K562 (cell line): ENCODE measurements around the gene CCDC78. TPM values are rescaled to one million over a fixed set of nuclear protein-coding genes. Genes with fewer than 3 reads are reported as not detected.

ENCODE experiments used
- ATF4 ChIP-seq: fragments of 450-650 bp; formaldehyde crosslinking; IDR thresholded peaks from 2 replicates; pipeline ENCODE4 v1.4.0; 2022; ENCODE audit warnings: mild to moderate bottlenecking, moderate library complexity
- CXXC5 ChIP-seq: fragments of 250-450 bp; sonication (Bioruptor Pico); IDR thresholded peaks from 2 replicates; pipeline ENCODE4 v1.8.0; 2022; ENCODE audit warnings: inconsistent platforms, mild to moderate bottlenecking, moderate library complexity
- ELK1 ChIP-seq: sonication (generic); formaldehyde crosslinking; IDR thresholded peaks from 2 replicates; pipeline ENCODE4 v1.8.1; 2022; ENCODE audit warnings: missing genetic modification reagents
- IRF1 ChIP-seq: sonication (generic); formaldehyde crosslinking; IDR thresholded peaks from 2 replicates; pipeline ENCODE4 v1.8.0; 2022; ENCODE audit warnings: missing genetic modification reagents, mild to moderate bottlenecking, borderline replicate concordance
- KAT7 ChIP-seq: sonication (generic); formaldehyde crosslinking; IDR thresholded peaks from 2 replicates; pipeline ENCODE4 v1.8.0; 2022; ENCODE audit warnings: missing genetic modification reagents, mild to moderate bottlenecking, borderline replicate concordance
- MEF2A ChIP-seq: IDR thresholded peaks from 2 replicates; pipeline ENCODE4 v1.6.1; 2011; ENCODE audit warnings: low read depth, mild to moderate bottlenecking, low read length, moderate library complexity; ENCODE audit not compliant: control insufficient read depth
- NCOA4 ChIP-seq: fragments of 450-650 bp; IDR thresholded peaks from 2 replicates; pipeline ENCODE4 v1.6.1; 2018; ENCODE audit warnings: mild to moderate bottlenecking; ENCODE audit not compliant: partially characterized antibody
- NFIC ChIP-seq: fragments of 450-650 bp; IDR thresholded peaks from 2 replicates; pipeline ENCODE4 v1.6.1; 2017; ENCODE audit warnings: mild to moderate bottlenecking, inconsistent platforms
- POLR3A ChIP-seq: IDR thresholded peaks from 2 replicates; pipeline ENCODE4 v1.6.1; 2011; ENCODE audit warnings: borderline replicate concordance, mild to moderate bottlenecking, moderate library complexity; ENCODE audit not compliant: insufficient read length, insufficient read depth; ENCODE audit errors: extremely low read depth
- RREB1 ChIP-seq: fragments of 250-450 bp; sonication (Bioruptor Pico); IDR thresholded peaks from 2 replicates; pipeline ENCODE4 v1.4.0; 2020
- RUNX1 ChIP-seq: sonication (generic); IDR thresholded peaks from 2 replicates; pipeline ENCODE4 v1.6.1; 2016; ENCODE audit warnings: antibody characterized with exemption, low read depth
- SRSF1 ChIP-seq: fragments of 200-400 bp; formaldehyde crosslinking; IDR thresholded peaks from 2 replicates; pipeline ENCODE4 v1.6.1; 2017; ENCODE audit warnings: mild to moderate bottlenecking, low read depth, low read length, moderate library complexity
- SUPT5H ChIP-seq: fragments of 450-650 bp; IDR thresholded peaks from 2 replicates; pipeline ENCODE4 v1.6.1; 2016
- USF2 ChIP-seq: sonication (generic); formaldehyde crosslinking; IDR thresholded peaks from 2 replicates; pipeline ENCODE4 v1.5.0; 2020; ENCODE audit warnings: missing genetic modification reagents
- ZBTB12 ChIP-seq: fragments of 250-450 bp; sonication (Bioruptor Pico); IDR thresholded peaks from 2 replicates; pipeline ENCODE4 v1.4.0; 2020
- ZBTB17 ChIP-seq: fragments of 450-650 bp; formaldehyde crosslinking; IDR thresholded peaks from 2 replicates; pipeline ENCODE4 v1.4.0; 2020; ENCODE audit warnings: mild to moderate bottlenecking
- polyA plus RNA-seq, 8 experiments: library from polyadenylated mRNA; depleted of rRNA in 4 of 8; stranded (reverse) in 5 of 8; unstranded in 3 of 8; fragments of >200 nt; fragmentation: Nextera tagmentation in 2 of 8; fragmentation: Illumina TruSeq in 1 of 8; extraction: Ambion mirVana in 2 of 8; extraction: Trizol in 1 of 8; gene quantifications; 2 replicates each; pipeline versions ENCODE4 v1.2.1 to v1.2.3, GENCODE V29; 2011 to 2014; ENCODE audit warnings: inconsistent platforms in 1 of 8, missing spikeins in 1 of 8
- total RNA-seq, 7 experiments: library from RNA; depleted of rRNA in 6 of 7; stranded (reverse); fragments of >200 nt in 6 of 7; fragmentation: Illumina TruSeq in 2 of 7; extraction: Trizol in 2 of 7; gene quantifications; 2 replicates each; pipeline versions ENCODE4 v1.2.1 to v1.2.3, GENCODE V29; 2011 to 2021; ENCODE audit warnings: low replicate concordance in 1 of 7

The CCDC78 gene
- total and polyA plus RNA-seq, 9 of the 15 experiments (the other 6 are each of a cell fraction or from before 2014, with no cell fraction given) = 0.24 to 17.7 (median 2.9) TPM

- TF ChIP-seq USF2 (CRISPR knock-in tag) = peak; percentile 29; the same call in 1 of the 2 replicates
- peak; percentile 81 for TF ChIP-seq ZBTB17 (CRISPR knock-in tag)
- no peak for TF ChIP-seq POLR3A
- TF ChIP-seq ZBTB12 (CRISPR knock-in tag) = peak; percentile 44; the same call in 1 of the 2 replicates
- 0 out of 2 replicates have a peak, but pooled peaks have one; percentile 18 for TF ChIP-seq RREB1 (CRISPR knock-in tag)
- TF ChIP-seq CXXC5 = peak; percentile 92
- no peak for TF ChIP-seq IRF1
- no peak for TF ChIP-seq SRSF1
- TF ChIP-seq NFIC = peak; percentile 71; the same call in 1 of the 2 replicates
- TF ChIP-seq KAT7 (CRISPR knock-in tag) = 0 out of 2 replicates have a peak, but pooled peaks have one; percentile 28
- peak; percentile 87; the same call in 1 of the 2 replicates for TF ChIP-seq RUNX1
- TF ChIP-seq MEF2A = no peak
- no peak for TF ChIP-seq ELK1 (CRISPR knock-in tag)
- no peak for TF ChIP-seq ATF4
- peak; percentile 66 for TF ChIP-seq SUPT5H
- no peak for TF ChIP-seq NCOA4
These were observed 5.1 kb downstream of the CCDC78 start, which contains the start of gene ANTKMT (continued) for GRCh38 chr16:720990-721764.
